Endothelial cell of umbilical vein (primary cell): ENCODE measurements around the gene VPREB3. TPM values are rescaled to one million over a fixed set of nuclear protein-coding genes. Genes with fewer than 3 reads are reported as not detected.

Experiments
- BruUV-seq: library from RNA; stranded (reverse); fragments of 400-500 nt; replicated peaks from 2 replicates; lab custom pipeline; 2021; lab: Mats Ljungman, UMichigan
- CTCF ChIA-PET: fragments of 300-600, 350-600 bp; sonication (Branson Sonifier 250); formaldehyde crosslinking; loops from one replicate; lab custom pipeline; 2021; ENCODE audit warnings: antibody characterized with exemption, inconsistent platforms; lab: Charles Lee
- POLR2A ChIA-PET: fragments of 300-600, 350-600 bp; sonication (Branson Sonifier 250); formaldehyde crosslinking; loops from one replicate; lab custom pipeline; 2021; ENCODE audit warnings: antibody characterized with exemption, inconsistent platforms; lab: Charles Lee
- DNase-seq: peaks from one replicate; pipeline ENCODE4 v3.0.0-alpha.2; 2011; ENCODE audit warnings: low read depth, low spot score
- FAIRE-seq: peaks from 2 replicates; lab custom pipeline; 2011; peaks lifted over from hg19 to GRCh38; lab: Jason Lieb, UNC
- H2AFZ ChIP-seq: 2 replicates; pipeline ENCODE4 v1.6.0; 2012; ENCODE audit warnings: low read depth, low read length, control low read depth, inconsistent platforms
- H3K27ac ChIP-seq: 2 replicates; pipeline ENCODE4 v1.5.1; 2011; ENCODE audit warnings: low read depth, mild to moderate bottlenecking, control low read depth, low read length, moderate library complexity; ENCODE audit not compliant: insufficient read depth
- H3K27me3 ChIP-seq, 2 experiments: 2 replicates each; pipeline versions ENCODE4 v1.6.0 to v1.6.1; 2011; ENCODE audit warnings: low read length in 2 of 2, mixed read lengths in 1 of 2; ENCODE audit not compliant: control insufficient read depth in 2 of 2, insufficient read depth in 2 of 2
- H3K36me3 ChIP-seq, 2 experiments: 2 replicates in 1 of 2; 3 replicates in 1 of 2; pipeline ENCODE4 v1.5.1; 2011; ENCODE audit warnings: low read length in 2 of 2, mild to moderate bottlenecking in 1 of 2, moderate library complexity in 1 of 2; ENCODE audit not compliant: control insufficient read depth in 2 of 2, insufficient read depth in 2 of 2; ENCODE audit errors: extremely low read depth in 1 of 2
- H3K4me1 ChIP-seq: 3 replicates; pipeline ENCODE4 v1.5.1; 2011; ENCODE audit warnings: mild to moderate bottlenecking, low read length; ENCODE audit not compliant: control insufficient read depth, insufficient read depth; ENCODE audit errors: extremely low read depth
- H3K4me2 ChIP-seq: 2 replicates; pipeline ENCODE4 v1.6.1; 2011; ENCODE audit warnings: low read length, control low read depth, mixed read lengths; ENCODE audit not compliant: insufficient read depth
- H3K4me3 ChIP-seq, 3 experiments: fragments of 200-600 bp in 1 of 3; sonication (generic), shearing (Covaris generic) in 1 of 3; replicated peaks in 1 of 3; 2 replicates each; pipeline ENCODE4 v1.5.1; 2011 to 2016; ENCODE audit warnings: control low read depth in 3 of 3, low read length in 3 of 3, mild to moderate bottlenecking in 2 of 3, inconsistent platforms in 1 of 3, low read depth in 1 of 3, moderate library complexity in 1 of 3; ENCODE audit not compliant: insufficient read depth in 1 of 3
- H3K79me2 ChIP-seq: 2 replicates; pipeline ENCODE4 v1.6.0; 2012; ENCODE audit warnings: low read length, inconsistent platforms; ENCODE audit not compliant: control insufficient read depth, insufficient read depth
- H3K9ac ChIP-seq: replicated peaks from 2 replicates; pipeline ENCODE3; 2011; ENCODE audit warnings: low read length, control low read depth; ENCODE audit not compliant: insufficient read depth; ENCODE audit errors: extremely low read depth
- H3K9me1 ChIP-seq: replicated peaks from 3 replicates; pipeline ENCODE4 v1.6.0; 2011; ENCODE audit warnings: mild to moderate bottlenecking, low read length; ENCODE audit not compliant: control insufficient read depth, insufficient read depth; ENCODE audit errors: extremely low read depth
- H3K9me3 ChIP-seq: replicated peaks from 2 replicates; pipeline ENCODE4 v1.5.1; 2012; ENCODE audit warnings: low read length, inconsistent platforms; ENCODE audit not compliant: control insufficient read depth, insufficient read depth
- H4K20me1 ChIP-seq: replicated peaks from 2 replicates; pipeline ENCODE3; 2011; ENCODE audit warnings: mild to moderate bottlenecking, low read length; ENCODE audit not compliant: control insufficient read depth, insufficient read depth; ENCODE audit errors: extremely low read depth
- CTCF ChIP-seq, 2 donors: IDR thresholded peaks; 1 replicate in 1 of 2; 2 replicates in 1 of 2; pipeline ENCODE4 v1.5.1; 2011; ENCODE audit warnings: low read length in 2 of 2, mild to moderate bottlenecking in 2 of 2, moderate library complexity in 2 of 2, control low read depth in 1 of 2, inconsistent platforms in 1 of 2, low read depth in 1 of 2; ENCODE audit not compliant: insufficient read depth in 1 of 2; ENCODE audit errors: extremely low read depth in 1 of 2
- EZH2 ChIP-seq: IDR thresholded peaks from 2 replicates; pipeline ENCODE4 v1.6.1; 2012; ENCODE audit warnings: borderline replicate concordance, low read depth, mild to moderate bottlenecking, moderate library complexity, low read length, inconsistent platforms; ENCODE audit not compliant: severe bottlenecking
- FOS ChIP-seq: IDR thresholded peaks from 2 replicates; pipeline ENCODE4 v1.6.1; 2011; ENCODE audit warnings: mild to moderate bottlenecking, low read length, moderate library complexity, borderline replicate concordance; ENCODE audit not compliant: insufficient read depth
- GATA2 ChIP-seq: IDR thresholded peaks from 2 replicates; pipeline ENCODE4 v1.7.0; 2011; ENCODE audit warnings: low read depth, mild to moderate bottlenecking, moderate library complexity, mixed read lengths, low read length; ENCODE audit not compliant: insufficient read length, insufficient read depth
- JUN ChIP-seq: IDR thresholded peaks from 2 replicates; pipeline ENCODE4 v1.6.1; 2011; ENCODE audit warnings: borderline replicate concordance, low read depth; ENCODE audit not compliant: insufficient read length, insufficient read depth
- MAX ChIP-seq: IDR thresholded peaks from 2 replicates; pipeline ENCODE4 v1.6.1; 2011; ENCODE audit not compliant: insufficient read depth, insufficient read length
- MYC ChIP-seq: IDR thresholded peaks from one replicate; pipeline ENCODE4 v1.6.1; 2011; ENCODE audit warnings: mild to moderate bottlenecking, low read depth, low read length
- POLR2A ChIP-seq: IDR thresholded peaks from 2 replicates; pipeline ENCODE4 v1.6.1; 2012; ENCODE audit warnings: low read depth, mild to moderate bottlenecking, control low read depth, low read length
- POLR2AphosphoS5 ChIP-seq: IDR thresholded peaks from 2 replicates; pipeline ENCODE4 v1.6.1; 2012; ENCODE audit warnings: low read depth, mild to moderate bottlenecking, control low read depth, low read length, moderate library complexity; ENCODE audit not compliant: insufficient read depth
- dilution Hi-C: fragments of 300-500 bp; cut with MboI; formaldehyde crosslinking; loops from one replicate; pipeline ENCODE4 v1.15.0; 2019; ENCODE audit warnings: low sequenced_read_pairs; ENCODE audit not compliant: extremely low pct_ligation_motif_present
- intact Hi-C: fragments of 100-400 bp; cut with micrococcal nuclease; formaldehyde crosslinking; loops from one replicate; pipeline ENCODE4 v1.10.0; 2022
- polyA plus RNA-seq, 4 experiments: library from polyadenylated mRNA; depleted of rRNA in 3 of 4; stranded (reverse) in 3 of 4; unstranded in 1 of 4; fragments of >200 nt; gene quantifications; 2 replicates each; pipeline versions ENCODE4 v1.2.1 to v1.2.3, GENCODE V29; 2011 to 2012; ENCODE audit warnings: missing spikeins in 1 of 4
- total RNA-seq: library from RNA; stranded (reverse); gene quantifications from 2 replicates; pipeline ENCODE4 v1.2.3, GENCODE V29; 2021

The VPREB3 gene
- total and polyA plus RNA-seq, 2 donors (not counting 3 experiments of a cell fraction or from before 2014, with no cell fraction given) = not detected

- DNase-seq (no peak), FAIRE-seq (no peak)
- CTCF ChIA-PET = interaction anchor here (1.0 to 1.1 kb wide), 2 partner anchors 19 to 21 kb away, joined by 3 read pairs; no protein-coding TSS in a partner anchor
- intact Hi-C loops = loop anchor here (2.0 kb wide), 1 partner anchor 18 kb away; no protein-coding TSS in a partner anchor
- Histone ChIP-seq H4K20me1 (no peaks in the 10 kb centered on the region), H3K4me2 (peak overlapping the region; percentile 93), H3K4me1 (peaks cover 10% of the 10 kb centered on the region), H3K27ac (no peak overlapping the region), H3K4me3 (peak overlapping the region; percentile 88 to 92 (median 89)), H3K9me1 (no peaks in the 10 kb centered on the region), H3K27me3 (no peaks in the 10 kb centered on the region), H3K79me2 (no peaks in the 10 kb centered on the region), H3K9me3 (no peaks in the 10 kb centered on the region), H3K9ac (peak overlapping the region; percentile 58), H3K36me3 (no peaks in the 10 kb centered on the region), H2AFZ (peak overlapping the region; percentile 89)
- TF ChIP-seq POLR2A = no peak
- dilution Hi-C loops = no loop called here
- POLR2A ChIA-PET = no interaction called here
- BruUV-seq = TSS peak; percentile 37
Observed at GRCh38 chr22:23750367-23750713, 3.9 kb downstream of the VPREB3 start.

GRCh38 chr22:23749841-23750301 is 4.4 kb downstream of the VPREB3 start:
- Histone ChIP-seq H3K9me1 (no peaks in the 10 kb centered on the region), H3K79me2 (no peaks in the 10 kb centered on the region), H3K27ac (no peak overlapping the region), H3K36me3 (peaks cover 0 to 1% of the 10 kb centered on the region in 2 experiments), H3K9me3 (no peaks in the 10 kb centered on the region), H3K4me3 (peak overlapping the region in 2 of 3 experiments; percentile 88 to 89), H3K9ac (no peak overlapping the region), H4K20me1 (no peaks in the 10 kb centered on the region), H3K4me1 (peaks cover 10% of the 10 kb centered on the region), H3K27me3 (no peaks in the 10 kb centered on the region), H2AFZ (peak overlapping the region; percentile 6), H3K4me2 (peak overlapping the region; percentile 93)
- DNase-seq (peak; percentile 67), FAIRE-seq (peak; percentile 67)
- dilution Hi-C loops = no loop called here
- TF ChIP-seq POLR2A (no peak), POLR2AphosphoS5 (no peak), EZH2 (no peak), MAX (no peak), GATA2 (no peak), JUN (no peak), FOS (no peak), CTCF (IDR thresholded peaks at IDR 0.05; ENCODE audit: extremely low read depth in 1 of 2, insufficient read depth in 1 of 2, low read depth in 1 of 2, low read length in 2 of 2) (no peak), MYC (no peak)
- CTCF ChIA-PET = interaction anchor here (1.1 kb wide), 1 partner anchor 100 kb away, joined by 4 read pairs; no protein-coding TSS in a partner anchor
- no TSS peak for BruUV-seq
- intact Hi-C loops = loop anchor here (2.0 kb wide), 1 partner anchor 19 kb away; no protein-coding TSS in a partner anchor
- POLR2A ChIA-PET = no interaction called here
